ENCODE measurements around the gene KMT2E. TPM values are rescaled to one million over a fixed set of nuclear protein-coding genes. Genes with fewer than 3 reads are reported as not detected.

The KMT2E gene
- total RNA-seq, 1 experiment from 2014 or later = 38.2 TPM

DNA sequence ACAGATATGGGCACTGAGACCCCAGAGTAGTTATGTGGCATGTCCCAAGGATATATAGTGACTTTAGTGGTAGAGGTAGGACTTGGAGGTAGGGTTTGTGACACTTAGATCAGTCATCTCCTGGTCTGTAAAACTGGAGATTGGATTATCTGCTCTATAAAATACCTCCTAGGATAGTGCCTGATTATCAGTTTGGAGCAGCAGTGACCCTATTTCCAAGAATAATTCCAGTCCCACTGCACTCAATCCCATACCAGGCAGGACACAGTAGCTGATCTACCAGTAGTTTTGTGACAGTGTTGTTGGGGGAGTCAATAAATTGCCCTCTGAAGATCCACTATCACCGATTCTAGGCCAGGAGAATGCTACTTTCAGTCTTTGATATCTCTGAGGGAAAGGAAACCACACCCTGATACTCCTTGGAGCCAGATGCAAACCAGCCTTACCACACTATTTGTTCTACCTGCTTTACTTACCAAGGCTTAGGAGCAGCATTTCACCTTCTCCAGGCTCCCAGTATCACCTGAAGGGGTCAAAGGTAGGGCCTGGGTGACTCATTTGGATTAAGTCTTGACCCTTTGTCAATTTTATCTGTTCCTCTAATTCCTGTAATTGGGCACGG is 30.6 kb downstream of the KMT2E start:
- no peaks in the 10 kb centered on the region for H3K27me3 ChIP-seq (ENCODE audit: insufficient read depth, low read length)
- TF ChIP-seq, protein P1, sequence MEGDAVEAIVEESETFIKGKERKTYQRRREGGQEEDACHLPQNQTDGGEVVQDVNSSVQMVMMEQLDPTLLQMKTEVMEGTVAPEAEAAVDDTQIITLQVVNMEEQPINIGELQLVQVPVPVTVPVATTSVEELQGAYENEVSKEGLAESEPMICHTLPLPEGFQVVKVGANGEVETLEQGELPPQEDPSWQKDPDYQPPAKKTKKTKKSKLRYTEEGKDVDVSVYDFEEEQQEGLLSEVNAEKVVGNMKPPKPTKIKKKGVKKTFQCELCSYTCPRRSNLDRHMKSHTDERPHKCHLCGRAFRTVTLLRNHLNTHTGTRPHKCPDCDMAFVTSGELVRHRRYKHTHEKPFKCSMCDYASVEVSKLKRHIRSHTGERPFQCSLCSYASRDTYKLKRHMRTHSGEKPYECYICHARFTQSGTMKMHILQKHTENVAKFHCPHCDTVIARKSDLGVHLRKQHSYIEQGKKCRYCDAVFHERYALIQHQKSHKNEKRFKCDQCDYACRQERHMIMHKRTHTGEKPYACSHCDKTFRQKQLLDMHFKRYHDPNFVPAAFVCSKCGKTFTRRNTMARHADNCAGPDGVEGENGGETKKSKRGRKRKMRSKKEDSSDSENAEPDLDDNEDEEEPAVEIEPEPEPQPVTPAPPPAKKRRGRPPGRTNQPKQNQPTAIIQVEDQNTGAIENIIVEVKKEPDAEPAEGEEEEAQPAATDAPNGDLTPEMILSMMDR (conservative IDR thresholded peaks at IDR 0.05) = no peak
- H3K79me1 ChIP-seq (ENCODE audit: insufficient read depth, low read depth, low read length, poor library complexity, severe bottlenecking) = no peaks in the 10 kb centered on the region
- no peak overlapping the region for H2BK120ac ChIP-seq (ENCODE audit: low read depth, low read length, poor library complexity, severe bottlenecking)
- no peak for DNase-seq
- H2BK15ac ChIP-seq (ENCODE audit: low read depth, low read length) = no peak overlapping the region
- H4K5ac ChIP-seq (ENCODE audit: insufficient read length, low read depth, low read length) = no peak overlapping the region
- no peaks in the 10 kb centered on the region for H4K20me1 ChIP-seq (ENCODE audit: control insufficient read depth, insufficient read depth, insufficient read length)
- H3K4me2 ChIP-seq (ENCODE audit: insufficient read depth, insufficient read length, low read length) = no peak overlapping the region
- no peak overlapping the region for H3K14ac ChIP-seq (ENCODE audit: insufficient read depth, low read length)
- H3K4ac ChIP-seq (ENCODE audit: low read depth, low read length) = no peak overlapping the region
- Mint-ChIP-seq H3K4me1 (peaks cover 0 to 2% of the 10 kb centered on the region in 2 experiments; a peak in 2 of 4 replicates), H3K27me3 (ENCODE audit: low read depth) (no peaks in the 10 kb centered on the region), H3K27ac (peak overlapping the region in 1 of 3 experiments; percentile 19; a peak in 1 of 7 replicates), H3K4me3 (no peak overlapping the region), H3K36me3 (ENCODE audit: insufficient read depth in 1 of 3, low read depth in 3 of 3) (peaks cover 11 to 70% (median 52%) of the 10 kb centered on the region in 3 experiments; a peak in 6 of 7 replicates), H3K9me3 (no peaks in the 10 kb centered on the region)
- no peak overlapping the region for H2BK20ac ChIP-seq (ENCODE audit: low read depth, low read length, poor library complexity, severe bottlenecking)
- no peaks in the 10 kb centered on the region for H3K9me3 ChIP-seq (ENCODE audit: control insufficient read depth, low read depth, low read length)
- no peaks in the 10 kb centered on the region for H3K79me2 ChIP-seq (ENCODE audit: insufficient read depth, low read length)
- H3T11ph ChIP-seq (ENCODE audit: low read length) = no peak overlapping the region
- no peak overlapping the region for H3K27ac ChIP-seq (ENCODE audit: insufficient read length, low read depth, low read length)
- no peak overlapping the region for H2AFZ ChIP-seq (ENCODE audit: low read length)
- no CpG with 5 or more reads among the region's 2 CpGs for WGBS (ENCODE audit: extremely low coverage, insufficient read length, low lambda C conversion rate)
- no peaks in the 10 kb centered on the region for H3K4me1 ChIP-seq (ENCODE audit: insufficient read depth, low read length)
- no peak overlapping the region for H3K56ac ChIP-seq (ENCODE audit: insufficient read length, low read depth, low read length)
- H3K18ac ChIP-seq (ENCODE audit: insufficient read length, low read depth, low read length) = no peak overlapping the region
- H3K23ac ChIP-seq (ENCODE audit: insufficient read length, low read depth, low read length) = no peak overlapping the region
- H3K23me2 ChIP-seq (ENCODE audit: insufficient read length, low read depth, low read length, poor library complexity, severe bottlenecking) = no peaks in the 10 kb centered on the region
- H2BK5ac ChIP-seq (ENCODE audit: insufficient read length, low read length) = no peak overlapping the region
- H2BK12ac ChIP-seq (ENCODE audit: insufficient read length, low read depth, low read length) = no peak overlapping the region
- H4K8ac ChIP-seq (replicated peaks; ENCODE audit: insufficient read length, low read depth, low read length) = no peak overlapping the region
- H3K9ac ChIP-seq (ENCODE audit: extremely low read depth, insufficient read length, low read length) = no peak overlapping the region
- H2AK5ac ChIP-seq (ENCODE audit: insufficient read length, low read length) = no peak overlapping the region
- no peak overlapping the region for H4K91ac ChIP-seq (ENCODE audit: insufficient read length, low read depth, low read length)
